IPS-15b (cell line): ENCODE data around the gene DUSP22.
"Not testable (repeated sequence)": the region's sequence is repeated elsewhere in the genome, so short reads cannot be mapped to it uniquely, and the experiment has no call there.

Source experiments
- H3K27me3 ChIP-seq: one replicate; pipeline ENCODE4 v1.6.1; 2013; ENCODE audit warnings: low read length; ENCODE audit not compliant: control insufficient read depth, insufficient read depth
- H3K36me3 ChIP-seq: one replicate; pipeline ENCODE4 v1.6.1; 2013; ENCODE audit warnings: low read length; ENCODE audit not compliant: control insufficient read depth, insufficient read depth
- H3K4me1 ChIP-seq: one replicate; pipeline ENCODE4 v1.6.1; 2013; ENCODE audit warnings: mild to moderate bottlenecking, low read length; ENCODE audit not compliant: control insufficient read depth, insufficient read depth
- H3K4me3 ChIP-seq: one replicate; pipeline ENCODE4 v1.5.1; 2013; ENCODE audit warnings: low read depth, low read length
- H3K9ac ChIP-seq: one replicate; pipeline ENCODE4 v1.6.1; 2013; ENCODE audit warnings: low read depth, mild to moderate bottlenecking, low read length
- H3K9me3 ChIP-seq: one replicate; pipeline ENCODE4 v1.6.1; 2013; ENCODE audit warnings: mild to moderate bottlenecking, low read length; ENCODE audit not compliant: control insufficient read depth, insufficient read depth

The DUSP22 gene

DNA sequence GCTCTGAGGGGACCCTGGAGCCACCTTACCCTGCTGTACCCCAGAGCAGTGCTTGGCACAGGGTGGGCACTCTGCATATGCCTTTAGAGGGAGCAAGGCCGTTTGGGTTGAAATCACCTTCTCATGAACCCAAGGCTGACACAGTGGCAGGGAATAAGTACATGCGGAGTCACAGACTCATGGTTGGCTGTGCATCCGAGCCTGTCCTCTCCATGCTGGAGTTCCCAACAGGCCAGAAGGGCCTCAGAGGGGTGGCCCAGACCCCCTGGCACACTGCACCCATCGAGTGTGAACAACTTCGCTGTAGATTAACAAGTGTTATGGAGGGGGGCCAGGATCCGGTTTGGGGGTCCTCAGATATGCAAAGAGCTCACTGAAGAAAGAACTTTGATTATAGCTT is 78.3 kb downstream of the DUSP22 start:
- Histone ChIP-seq H3K27me3 (no peaks in the 10 kb centered on the region), H3K9ac (no peak overlapping the region), H3K4me1 (no peaks in the 10 kb centered on the region), H3K9me3 (peaks cover 19% of the 10 kb centered on the region), H3K4me3 (no peak overlapping the region), H3K36me3 (no peaks in the 10 kb centered on the region)

DNA sequence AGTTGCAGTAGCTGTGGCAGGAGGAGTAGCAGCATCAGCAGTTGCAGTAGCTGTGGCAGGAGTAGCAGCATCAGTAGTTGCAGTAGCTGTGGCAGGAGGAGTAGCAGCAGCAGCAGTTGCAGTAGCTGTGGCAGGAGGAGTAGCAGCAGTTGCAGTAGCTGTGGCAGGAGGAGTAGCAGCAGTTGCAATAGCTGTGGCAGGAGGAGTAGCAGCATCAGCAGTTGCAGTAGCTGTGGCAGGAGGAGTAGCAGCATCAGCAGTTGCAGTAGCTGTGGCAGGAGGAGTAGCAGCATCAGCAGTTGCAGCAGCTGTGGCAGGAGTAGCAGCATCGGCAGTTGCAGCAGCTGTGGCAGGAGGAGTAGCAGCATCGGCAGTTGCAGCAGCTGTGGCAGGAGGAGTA is 79.6 kb downstream of the DUSP22 start:
- not testable (repeated sequence) for H3K4me1 ChIP-seq, H3K27me3 ChIP-seq, H3K4me3 ChIP-seq, H3K36me3 ChIP-seq, H3K9ac ChIP-seq
- H3K9me3 ChIP-seq, result peaks cover 17% of the 10 kb centered on the region

DNA sequence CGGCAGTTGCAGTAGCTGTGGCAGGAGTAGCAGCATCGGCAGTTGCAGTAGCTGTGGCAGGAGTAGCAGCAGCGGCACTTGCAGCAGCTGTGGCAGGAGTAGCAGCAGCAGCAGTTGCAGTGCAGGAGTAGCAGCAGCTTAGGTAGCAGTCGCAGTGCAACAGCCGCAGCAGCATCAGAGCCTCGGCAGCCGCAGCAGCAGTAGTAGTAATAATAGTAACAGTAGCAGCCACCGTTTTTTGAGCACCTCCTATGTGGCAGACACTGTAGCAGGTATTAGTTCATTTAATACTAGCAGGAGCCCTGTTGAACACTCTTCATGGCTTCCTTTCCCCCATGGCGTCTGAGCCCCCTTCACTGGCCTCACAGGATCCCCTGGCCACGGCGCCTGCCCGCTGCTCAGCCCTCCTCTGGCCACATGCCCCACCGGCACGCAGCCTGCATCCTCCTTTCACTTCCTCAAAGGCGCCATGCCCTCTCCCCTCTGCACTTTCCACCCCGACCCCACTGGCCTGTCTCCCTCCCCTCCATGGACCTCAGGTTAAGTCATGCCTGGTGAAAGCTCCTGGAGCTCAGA is 80.1 kb downstream of the DUSP22 start:
- no peaks in the 10 kb centered on the region for H3K27me3 ChIP-seq
- H3K9ac ChIP-seq, result no peak overlapping the region
- peaks cover 21% of the 10 kb centered on the region for H3K9me3 ChIP-seq

DNA sequence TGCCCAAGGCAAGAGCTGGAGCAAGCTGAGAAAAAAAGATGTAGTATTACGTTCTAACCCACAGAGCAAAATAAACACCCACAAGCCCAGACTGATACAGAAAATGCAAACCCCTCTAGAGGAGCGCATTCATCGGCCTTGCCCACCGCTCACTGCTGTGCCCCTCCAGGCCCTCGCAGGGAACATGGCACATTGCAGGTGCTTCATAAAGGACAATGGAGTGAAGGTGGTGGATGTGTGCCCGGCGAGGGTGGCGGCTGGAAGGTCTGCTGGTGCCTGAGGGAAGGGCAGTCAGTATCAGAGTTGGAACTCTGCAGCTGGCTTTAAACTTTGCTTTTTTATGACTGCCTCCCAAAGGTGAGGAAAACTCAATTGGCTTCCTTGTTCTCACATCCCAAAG is 80.7 kb downstream of the DUSP22 start:
- no peak overlapping the region for H3K4me3 ChIP-seq
- H3K27me3 ChIP-seq, result no peaks in the 10 kb centered on the region
- peaks cover 21% of the 10 kb centered on the region for H3K9me3 ChIP-seq
- no peaks in the 10 kb centered on the region for H3K4me1 ChIP-seq
- no peaks in the 10 kb centered on the region for H3K36me3 ChIP-seq
- H3K9ac ChIP-seq, result no peak overlapping the region

More for the DNA sequence above, 80.1 kb downstream of the DUSP22 start:
- no peaks in the 10 kb centered on the region for H3K4me1 ChIP-seq
- H3K4me3 ChIP-seq, result no peak overlapping the region
- no peaks in the 10 kb centered on the region for H3K36me3 ChIP-seq

DNA sequence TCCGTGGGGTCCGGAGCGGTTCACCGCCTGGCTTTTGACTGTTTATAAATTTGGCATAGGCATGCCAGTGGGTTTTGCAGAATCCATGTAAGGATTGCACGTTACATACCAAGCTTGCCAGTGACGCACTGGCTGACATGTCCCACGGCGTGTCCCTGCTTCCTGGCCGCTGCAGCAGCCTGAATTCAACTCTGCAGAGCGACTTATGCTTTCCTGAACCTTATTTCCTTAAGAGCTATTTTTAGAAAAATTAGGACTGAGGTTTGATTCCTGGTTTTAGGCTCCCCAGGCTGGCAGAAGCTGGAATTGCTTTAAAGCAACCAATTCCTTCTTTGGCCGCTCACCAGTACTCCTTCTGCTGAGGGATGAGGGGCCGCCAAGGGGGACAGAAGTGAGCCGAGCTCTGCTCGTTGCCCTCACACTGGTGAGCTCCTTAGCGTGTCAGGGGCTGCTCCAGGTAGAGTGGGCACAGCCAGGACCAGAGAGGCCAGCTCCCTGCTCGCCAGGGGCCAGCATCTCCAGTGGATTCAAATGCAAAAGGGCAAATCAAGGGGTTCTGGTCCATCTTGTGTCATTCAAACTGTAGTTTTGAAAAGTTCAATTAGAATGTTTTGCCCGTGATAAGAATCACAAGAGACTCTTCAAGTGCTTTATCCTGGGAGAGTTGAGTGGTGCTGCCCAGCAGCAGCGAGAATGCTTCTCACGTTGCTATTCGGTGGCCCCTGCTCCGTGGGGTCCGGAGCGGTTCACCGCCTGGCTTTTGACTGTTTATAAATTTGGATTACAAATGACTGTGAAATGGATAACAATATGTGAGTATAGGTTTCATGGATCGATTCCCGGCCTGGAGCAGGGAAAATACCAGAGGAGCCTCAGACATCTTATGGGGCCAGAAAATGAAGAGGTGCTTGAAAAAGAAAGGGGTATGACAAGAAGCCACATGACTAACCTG is 81.8 kb downstream of the DUSP22 start:
- Histone ChIP-seq H3K4me1 (no peaks in the 10 kb centered on the region), H3K36me3 (no peaks in the 10 kb centered on the region), H3K4me3 (no peak overlapping the region), H3K9me3 (peaks cover 18% of the 10 kb centered on the region), H3K27me3 (no peaks in the 10 kb centered on the region), H3K9ac (no peak overlapping the region)

DNA sequence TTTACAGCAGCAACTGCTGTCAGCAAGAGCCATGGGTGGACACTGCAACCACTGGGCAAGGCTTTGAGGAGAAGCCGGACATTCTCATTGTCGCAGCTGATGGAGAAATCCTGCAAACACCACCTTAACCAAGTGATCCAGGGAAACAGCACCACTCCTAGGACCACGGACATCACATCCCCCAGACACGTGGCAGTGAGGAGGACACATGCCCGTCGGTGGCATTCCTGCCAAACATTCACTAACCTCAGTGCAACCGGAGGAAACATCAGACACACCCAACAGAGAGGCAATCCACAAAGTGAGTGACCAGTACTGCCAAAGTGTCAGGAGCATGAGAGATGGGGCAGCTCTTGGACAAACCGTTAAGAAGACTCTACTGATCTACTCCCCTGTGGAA is 82.7 kb downstream of the DUSP22 start:
- H3K9me3 ChIP-seq, result peaks cover 18% of the 10 kb centered on the region
- H3K36me3 ChIP-seq, result no peaks in the 10 kb centered on the region
- H3K4me3 ChIP-seq, result no peak overlapping the region
- no peaks in the 10 kb centered on the region for H3K27me3 ChIP-seq
- H3K4me1 ChIP-seq, result no peaks in the 10 kb centered on the region
- H3K9ac ChIP-seq, result no peak overlapping the region

DNA sequence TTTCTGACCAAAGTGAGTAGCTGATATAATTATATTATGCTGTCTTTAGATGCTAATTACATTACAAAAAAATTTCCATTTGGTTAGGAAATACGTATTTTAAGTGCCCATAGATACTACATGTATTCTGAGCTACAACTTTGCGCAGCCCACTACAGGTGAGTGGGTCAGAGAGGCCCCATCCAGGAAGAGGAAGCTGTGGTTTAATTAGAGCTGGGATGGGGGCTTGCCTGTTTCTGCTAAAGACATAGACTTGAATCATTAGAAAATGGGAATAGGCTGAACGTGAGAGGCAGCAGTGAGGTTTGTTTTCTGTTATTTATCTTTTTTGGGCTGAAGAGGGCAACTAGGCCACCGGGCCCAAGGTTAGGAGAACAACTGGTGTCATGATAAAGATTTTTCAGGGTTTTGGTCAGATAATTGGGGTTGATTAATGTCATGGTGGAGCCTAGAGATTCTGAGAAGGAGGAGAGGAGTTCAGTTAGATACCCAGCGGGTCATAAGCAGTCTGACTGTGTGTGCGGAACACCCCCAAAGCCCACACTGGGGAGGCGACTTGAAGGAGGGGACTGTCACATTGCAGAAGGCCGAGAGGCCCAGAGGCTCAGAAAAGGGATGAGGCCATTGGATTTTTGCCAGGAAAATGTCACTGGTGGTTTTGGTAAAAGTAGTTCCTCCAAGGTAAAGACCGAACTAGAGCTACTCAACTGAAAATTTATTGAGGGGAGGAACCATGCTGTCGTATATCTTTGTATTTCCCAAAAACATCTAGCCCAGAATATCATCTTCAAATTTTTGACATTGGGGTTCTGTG is 84.7 kb downstream of the DUSP22 start:
- no peak overlapping the region for H3K9ac ChIP-seq

DNA sequence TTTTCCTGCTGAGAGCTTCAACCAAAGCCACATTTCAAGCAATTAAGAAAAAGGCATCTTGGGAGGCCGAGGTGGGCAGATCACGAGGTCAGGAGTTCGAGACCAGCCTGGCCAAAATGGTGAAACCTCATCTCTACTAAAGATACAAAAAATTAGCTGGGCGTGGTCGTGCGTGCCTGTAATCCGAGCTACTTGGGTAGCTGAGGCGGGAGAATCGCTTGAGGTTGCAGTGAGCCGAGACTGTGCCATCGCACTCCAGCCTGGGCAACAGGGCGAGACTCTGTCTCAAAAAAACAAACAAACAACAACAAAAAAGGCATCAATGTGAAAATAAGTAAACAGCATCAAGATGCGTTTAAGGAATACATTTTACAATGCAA is 85.3 kb downstream of the DUSP22 start:
- not testable (repeated sequence) for H3K27me3 ChIP-seq, H3K36me3 ChIP-seq, H3K4me1 ChIP-seq, H3K9ac ChIP-seq, H3K4me3 ChIP-seq
- peaks cover 24% of the 10 kb centered on the region for H3K9me3 ChIP-seq

More for the DNA sequence above, 84.7 kb downstream of the DUSP22 start:
- H3K4me1 ChIP-seq, result no peaks in the 10 kb centered on the region
- H3K27me3 ChIP-seq, result no peaks in the 10 kb centered on the region
- no peak overlapping the region for H3K4me3 ChIP-seq
- H3K36me3 ChIP-seq, result no peaks in the 10 kb centered on the region
- H3K9me3 ChIP-seq, result peaks cover 24% of the 10 kb centered on the region

DNA sequence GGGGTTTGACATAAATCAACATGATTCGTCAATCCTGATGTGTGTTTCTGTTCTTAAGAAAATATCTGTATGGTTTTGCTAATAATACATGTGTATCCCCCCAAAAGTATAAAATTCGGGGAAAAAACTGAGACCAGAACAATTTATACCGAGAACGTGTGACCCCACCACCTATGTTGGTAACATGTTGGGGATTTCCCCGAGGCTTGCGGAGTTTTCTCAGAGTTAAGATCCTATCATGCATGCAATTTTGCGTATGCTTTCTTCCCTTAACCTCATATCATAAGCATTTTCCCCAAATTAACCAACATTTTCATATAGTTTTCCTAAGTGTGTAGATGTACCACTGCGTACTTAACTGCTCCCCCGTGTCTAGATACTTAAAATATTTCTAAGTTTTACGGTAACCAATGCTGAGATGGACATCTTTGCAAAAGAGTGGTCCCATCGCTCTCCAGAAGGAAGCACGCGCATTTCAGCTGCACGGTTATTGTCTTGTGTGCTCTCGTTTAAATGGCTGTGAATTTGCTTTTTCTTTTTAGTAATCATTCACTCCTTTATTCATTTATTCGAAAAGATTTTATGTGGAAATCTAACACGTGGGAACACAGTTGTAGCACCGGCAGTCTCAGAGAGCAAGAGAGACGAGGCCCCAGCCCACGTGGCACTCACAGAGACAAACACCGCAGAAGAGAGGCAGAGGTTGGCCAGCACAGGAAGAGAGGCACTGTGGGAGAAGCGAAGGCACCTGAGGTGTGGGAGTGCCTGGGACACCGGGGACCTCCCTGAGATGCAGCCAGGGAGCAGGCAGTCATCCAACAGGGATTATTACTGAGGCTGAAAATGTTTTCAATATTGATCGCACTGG is 86.0 kb downstream of the DUSP22 start:
- H3K9me3 ChIP-seq, result peaks cover 21% of the 10 kb centered on the region
- H3K4me3 ChIP-seq, result no peak overlapping the region
- no peaks in the 10 kb centered on the region for H3K27me3 ChIP-seq
- no peaks in the 10 kb centered on the region for H3K4me1 ChIP-seq
- no peaks in the 10 kb centered on the region for H3K36me3 ChIP-seq
- H3K9ac ChIP-seq, result no peak overlapping the region

DNA sequence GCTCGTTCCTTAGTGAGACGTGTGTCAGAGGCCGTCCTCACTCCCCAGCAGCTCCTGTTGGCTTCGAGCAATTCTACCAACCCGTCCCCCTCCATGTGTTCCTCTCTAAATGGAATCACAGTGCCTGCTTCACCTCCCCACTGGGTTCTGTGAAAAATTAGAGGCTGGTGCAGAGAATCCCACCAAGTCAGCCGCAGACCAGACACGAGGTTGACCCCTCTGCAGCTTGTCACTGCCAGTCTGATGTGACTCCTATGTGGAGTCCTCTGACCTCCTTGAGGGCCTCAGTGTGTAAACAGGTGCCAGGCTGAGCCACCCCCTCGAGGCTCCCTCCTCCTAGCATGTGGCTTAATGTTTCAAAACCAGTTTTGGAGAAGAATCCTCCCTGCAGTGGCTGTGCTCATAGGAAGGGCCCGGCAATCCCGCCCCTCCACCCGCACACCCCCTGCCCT is 86.7 kb downstream of the DUSP22 start:
- Histone ChIP-seq H3K4me3 (no peak overlapping the region), H3K9ac (no peak overlapping the region), H3K27me3 (no peaks in the 10 kb centered on the region), H3K4me1 (no peaks in the 10 kb centered on the region), H3K36me3 (no peaks in the 10 kb centered on the region), H3K9me3 (peaks cover 21% of the 10 kb centered on the region)
